ENCODE measurements around the gene HIPK4. TPM values are rescaled to one million over a fixed set of nuclear protein-coding genes. Genes with fewer than 3 reads are reported as not detected.
A peak's percentile ranks its signal among the peaks of the same experiment; 100 is the strongest.

Gene HIPK4
- total RNA-seq, 4 donors from 2014 or later, result 0.39 to 0.60 TPM; not detected in 2

DNA sequence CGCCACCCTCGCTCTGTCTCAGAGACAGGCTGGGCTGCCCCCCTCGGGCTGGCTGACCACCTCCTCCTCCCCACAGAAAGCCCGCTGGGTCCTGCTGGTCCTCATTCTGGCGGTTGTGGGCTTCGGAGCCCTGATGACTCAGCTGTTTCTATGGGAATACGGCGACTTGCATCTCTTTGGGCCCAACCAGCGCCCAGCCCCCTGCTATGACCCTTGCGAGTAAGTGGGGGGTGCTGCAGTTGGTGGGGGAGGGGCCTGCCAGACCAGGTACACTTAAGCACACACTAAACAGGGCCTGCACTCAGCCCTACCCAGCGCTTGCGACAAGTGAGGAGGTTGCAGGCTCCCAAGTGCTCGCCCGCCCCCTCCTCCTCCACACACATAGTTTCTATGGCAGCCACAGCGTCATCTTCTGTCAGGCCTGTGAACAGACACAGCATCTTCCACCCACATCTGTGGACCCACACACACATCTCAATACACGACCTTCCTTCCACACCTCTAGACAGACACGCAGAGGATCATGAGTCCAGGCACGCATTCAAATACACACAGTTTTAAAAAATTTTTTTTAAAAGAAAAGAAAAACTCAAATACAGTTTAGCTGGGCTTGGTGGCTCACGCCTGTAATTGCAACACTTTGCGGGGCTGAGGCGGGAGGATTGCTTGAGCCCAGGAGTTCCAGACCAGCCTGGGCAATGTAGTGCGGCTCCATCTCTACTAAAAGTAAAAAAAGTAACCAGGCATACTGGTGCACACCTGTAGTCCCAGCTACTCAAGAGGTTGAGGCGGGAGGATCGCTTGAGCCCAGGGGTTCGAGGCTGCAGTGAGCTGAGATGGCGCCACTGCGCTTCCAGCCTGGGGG lies 23.1 kb downstream of the HIPK4 start:
- peak overlapping the region in 1 of 4 donors; percentile 49 for H3K4me3 ChIP-seq

DNA sequence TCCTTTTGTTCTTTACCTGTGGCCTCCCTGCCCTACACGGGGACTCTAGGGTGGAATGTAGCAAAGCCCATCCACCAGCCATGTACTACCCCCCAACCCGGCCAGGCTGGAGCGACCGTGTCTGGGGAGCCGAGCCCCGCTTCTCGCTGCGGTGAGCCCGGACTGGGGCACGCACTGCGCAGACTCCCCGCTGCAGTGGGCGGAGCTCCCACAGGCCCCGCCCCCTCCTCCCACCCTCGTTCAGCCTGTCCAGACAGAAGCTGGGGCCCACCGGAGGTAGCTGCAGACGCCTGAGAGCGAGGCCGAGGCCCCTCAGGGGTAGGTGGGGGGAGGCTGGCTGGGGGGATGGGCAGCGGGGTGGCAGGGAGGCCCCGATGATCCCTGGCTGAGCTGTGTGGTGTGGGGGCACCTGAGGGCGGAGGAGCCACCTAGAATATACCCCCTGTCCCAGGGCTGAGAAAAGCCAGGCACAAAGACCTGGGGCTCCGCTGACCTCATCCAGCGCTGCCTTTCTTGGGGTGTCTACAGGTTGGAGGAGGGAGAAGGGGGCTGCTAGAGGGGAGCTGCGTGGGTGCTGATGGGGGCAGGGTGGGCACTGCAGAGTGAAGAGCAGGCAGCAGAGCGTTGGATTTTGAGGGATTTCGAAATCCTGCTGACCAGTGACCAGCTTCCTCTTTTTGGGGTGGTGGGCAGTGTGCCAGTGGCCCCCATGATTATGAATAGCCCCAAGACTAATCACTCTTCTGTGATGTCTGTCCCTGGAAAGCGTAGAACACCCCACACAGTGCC lies 24.2 kb downstream of the HIPK4 start:
- DNase-seq (ENCODE audit: low spot score in 2 of 2), result peak; percentile 44 to 56
- peaks cover 0 to 24% (median 4%) of the 10 kb centered on the region in 4 donors for H3K4me1 ChIP-seq
- peak overlapping the region in 3 of 4 donors; percentile 23 to 69 (median 47) for H3K27ac ChIP-seq
- WGBS, 2 donors, result 9 to 24% methylated on average over 21 to 23 of the region's 28 CpGs
- H3K36me3 ChIP-seq, result peaks cover 0 to 45% (median 0%) of the 10 kb centered on the region in 3 donors
- H3K27me3 ChIP-seq, result no peaks in the 10 kb centered on the region
- TF ChIP-seq EP300 (IDR thresholded peaks at IDR 0.05) (no peak), POLR2A (IDR thresholded peaks at IDR 0.05) (no peak)
- TF ChIP-seq, protein P1, sequence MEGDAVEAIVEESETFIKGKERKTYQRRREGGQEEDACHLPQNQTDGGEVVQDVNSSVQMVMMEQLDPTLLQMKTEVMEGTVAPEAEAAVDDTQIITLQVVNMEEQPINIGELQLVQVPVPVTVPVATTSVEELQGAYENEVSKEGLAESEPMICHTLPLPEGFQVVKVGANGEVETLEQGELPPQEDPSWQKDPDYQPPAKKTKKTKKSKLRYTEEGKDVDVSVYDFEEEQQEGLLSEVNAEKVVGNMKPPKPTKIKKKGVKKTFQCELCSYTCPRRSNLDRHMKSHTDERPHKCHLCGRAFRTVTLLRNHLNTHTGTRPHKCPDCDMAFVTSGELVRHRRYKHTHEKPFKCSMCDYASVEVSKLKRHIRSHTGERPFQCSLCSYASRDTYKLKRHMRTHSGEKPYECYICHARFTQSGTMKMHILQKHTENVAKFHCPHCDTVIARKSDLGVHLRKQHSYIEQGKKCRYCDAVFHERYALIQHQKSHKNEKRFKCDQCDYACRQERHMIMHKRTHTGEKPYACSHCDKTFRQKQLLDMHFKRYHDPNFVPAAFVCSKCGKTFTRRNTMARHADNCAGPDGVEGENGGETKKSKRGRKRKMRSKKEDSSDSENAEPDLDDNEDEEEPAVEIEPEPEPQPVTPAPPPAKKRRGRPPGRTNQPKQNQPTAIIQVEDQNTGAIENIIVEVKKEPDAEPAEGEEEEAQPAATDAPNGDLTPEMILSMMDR (IDR thresholded peaks at IDR 0.05), result no peak
- H3K4me3 ChIP-seq, result peak overlapping the region; percentile 20 to 49 (median 38)
- no peaks in the 10 kb centered on the region for H3K9me3 ChIP-seq

More for the DNA sequence above, 23.1 kb downstream of the HIPK4 start:
- 78% methylated on average over 26 to 27 of the region's 27 CpGs for WGBS, 2 donors
- Histone ChIP-seq H3K27ac (peak overlapping the region in 2 of 4 donors; percentile 47 to 69), H3K27me3 (no peaks in the 10 kb centered on the region), H3K9me3 (no peaks in the 10 kb centered on the region), H3K4me1 (peaks cover 0 to 24% (median 4%) of the 10 kb centered on the region in 4 donors), H3K36me3 (peaks cover 0 to 56% (median 0%) of the 10 kb centered on the region in 3 donors)
- no peak for DNase-seq (ENCODE audit: low spot score in 2 of 2)
- TF ChIP-seq POLR2A (IDR thresholded peaks at IDR 0.05) (no peak), EP300 (IDR thresholded peaks at IDR 0.05) (no peak)
- TF ChIP-seq, protein P1 (IDR thresholded peaks at IDR 0.05), result no peak

DNA sequence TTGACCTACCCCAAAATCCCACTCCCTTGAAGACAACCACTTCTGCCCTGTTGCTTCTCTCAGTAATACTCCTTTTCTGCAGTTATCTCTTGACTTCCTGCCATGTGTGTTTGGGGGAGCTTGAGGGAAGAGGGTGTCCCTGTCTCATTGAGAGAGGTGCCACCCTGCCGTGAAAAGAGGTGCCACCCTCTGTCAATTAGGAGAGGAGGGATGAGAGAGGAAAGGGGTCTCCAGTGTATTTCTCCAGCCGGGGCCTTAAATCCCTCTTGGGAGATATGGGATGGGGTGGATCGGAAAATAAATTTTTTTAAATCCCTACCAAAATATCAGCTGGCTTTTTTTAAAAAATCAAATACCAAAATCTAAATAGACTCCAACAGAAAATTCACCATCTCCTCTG lies 25.0 kb downstream of the HIPK4 start:
- TF ChIP-seq, protein P1 (IDR thresholded peaks at IDR 0.05), result no peak
- TF ChIP-seq EP300 (IDR thresholded peaks at IDR 0.05) (no peak), POLR2A (IDR thresholded peaks at IDR 0.05) (no peak)
- H3K4me3 ChIP-seq, result peak overlapping the region in 2 of 4 donors; percentile 37 to 49
- H3K36me3 ChIP-seq, result peaks cover 0 to 37% (median 0%) of the 10 kb centered on the region in 3 donors
- no peaks in the 10 kb centered on the region for H3K9me3 ChIP-seq
- H3K27ac ChIP-seq, result peak overlapping the region in 1 of 4 donors; percentile 69
- no peak for DNase-seq (ENCODE audit: low spot score in 2 of 2)
- peaks cover 0 to 24% (median 4%) of the 10 kb centered on the region in 4 donors for H3K4me1 ChIP-seq
- WGBS, 2 donors, result 51 to 57% methylated on average over 3 of the region's 3 CpGs
- H3K27me3 ChIP-seq, result no peaks in the 10 kb centered on the region

DNA sequence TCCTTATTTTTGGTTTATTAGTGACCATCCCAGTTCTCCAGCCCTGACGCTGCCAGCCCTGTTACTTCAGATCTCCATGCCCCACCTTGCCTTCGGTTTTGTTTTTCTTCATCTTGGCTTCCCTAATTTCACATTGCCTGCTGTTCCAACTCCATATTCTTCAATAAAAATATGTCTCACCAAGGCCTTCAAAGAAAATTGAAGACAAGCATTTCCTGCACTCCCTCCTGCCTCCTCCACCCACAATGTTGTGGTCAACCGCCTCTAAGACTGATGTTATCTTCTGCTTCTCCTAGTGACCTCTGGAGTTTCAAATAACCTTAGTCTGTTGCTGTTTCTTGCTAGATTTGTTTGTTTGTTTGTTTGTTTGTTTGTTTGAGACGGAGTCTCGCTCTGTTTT lies 26.9 kb downstream of the HIPK4 start:
- Histone ChIP-seq H3K4me3 (no peak overlapping the region), H3K27me3 (no peaks in the 10 kb centered on the region), H3K36me3 (peaks cover 0 to 32% (median 0%) of the 10 kb centered on the region in 3 donors), H3K4me1 (peaks cover 0 to 33% (median 4%) of the 10 kb centered on the region in 4 donors), H3K27ac (no peak overlapping the region), H3K9me3 (no peaks in the 10 kb centered on the region)
- 80 to 82% methylated on average over 5 of the region's 5 CpGs for WGBS, 2 donors
- TF ChIP-seq, protein P1 (IDR thresholded peaks at IDR 0.05), result no peak
- TF ChIP-seq POLR2A (IDR thresholded peaks at IDR 0.05) (no peak), EP300 (IDR thresholded peaks at IDR 0.05) (no peak)
- DNase-seq (ENCODE audit: low spot score in 2 of 2), result no peak
